Activated naive CD8-positive, alpha-beta T cell treated with anti-CD3 and anti-CD28 coated beads, Interleukin-2, amount 10 ng/mL, durations not matched to agents 7 days and 5 days (primary cell): ENCODE data around the gene TNIK. TPM values are rescaled to one million over a fixed set of nuclear protein-coding genes. Genes with fewer than 3 reads are reported as not detected.
A peak's percentile ranks its signal among the peaks of the same experiment; 100 is the strongest.

Experiments used
- ATAC-seq: fragments of 150-1000 bp; cut with Tn5 transposase; one replicate; pipeline ENCODE4 v1.10.0; 2021; ENCODE audit warnings: low read depth, moderate library complexity
- POLR2A ChIA-PET: fragments of 350-600 bp; sonication (Branson Sonifier 250); formaldehyde crosslinking; loops from one replicate; lab custom pipeline; 2021; ENCODE audit warnings: antibody characterized with exemption; lab: Charles Lee
- DNase-seq: peaks from one replicate; pipeline ENCODE4 v3.0.0; 2021
- H3K27ac Mint-ChIP-seq: one replicate; pipeline ENCODE4 v1.8.0; 2022; ENCODE audit warnings: mild to moderate bottlenecking, mixed read lengths
- H3K27me3 Mint-ChIP-seq: one replicate; pipeline ENCODE4 v1.8.0; 2022; ENCODE audit warnings: mild to moderate bottlenecking, moderate library complexity, mixed read lengths
- H3K36me3 Mint-ChIP-seq: one replicate; pipeline ENCODE4 v1.8.0; 2021; ENCODE audit warnings: mild to moderate bottlenecking, mixed read lengths
- H3K4me1 Mint-ChIP-seq: one replicate; pipeline ENCODE4 v1.8.0; 2021; ENCODE audit warnings: mixed read lengths
- H3K4me3 Mint-ChIP-seq: one replicate; pipeline ENCODE4 v1.8.0; 2022; ENCODE audit warnings: mild to moderate bottlenecking, moderate library complexity, mixed read lengths
- H3K9me3 Mint-ChIP-seq: one replicate; pipeline ENCODE4 v1.8.0; 2021; ENCODE audit warnings: mixed read lengths
- total RNA-seq, 2 experiments: library from RNA; stranded (reverse); gene quantifications; one replicate each; pipeline ENCODE4 v1.2.3, GENCODE V29; 2021

Gene TNIK
- total RNA-seq, 2 experiments from 2014 or later = 47.6 to 52.7 TPM

- POLR2A ChIA-PET = no interaction called here
- no peak overlapping the region for H3K4me3 Mint-ChIP-seq
- no peaks in the 10 kb centered on the region for H3K27me3 Mint-ChIP-seq
- H3K4me1 Mint-ChIP-seq = peaks cover 10% of the 10 kb centered on the region
- ATAC-seq (no peak), DNase-seq (no peak)
- H3K27ac Mint-ChIP-seq = no peak overlapping the region
- peaks cover 39% of the 10 kb centered on the region for H3K36me3 Mint-ChIP-seq
- H3K9me3 Mint-ChIP-seq = no peaks in the 10 kb centered on the region
Measured at GRCh38 chr3:171173736-171174135, 286.5 kb downstream of the TNIK start.

- H3K27ac Mint-ChIP-seq = no peak overlapping the region
- no peaks in the 10 kb centered on the region for H3K27me3 Mint-ChIP-seq
- DNase-seq (no peak), ATAC-seq (no peak)
- POLR2A ChIA-PET = no interaction called here
- H3K4me1 Mint-ChIP-seq = no peaks in the 10 kb centered on the region
- peaks cover 37% of the 10 kb centered on the region for H3K36me3 Mint-ChIP-seq
- no peaks in the 10 kb centered on the region for H3K9me3 Mint-ChIP-seq
- no peak overlapping the region for H3K4me3 Mint-ChIP-seq
Measured at GRCh38 chr3:171172070-171172469, 288.1 kb downstream of the TNIK start.

GRCh38 chr3:171169866-171170265, 290.3 kb downstream of the TNIK start:
- Mint-ChIP-seq H3K36me3 (peaks cover 40% of the 10 kb centered on the region), H3K27ac (no peak overlapping the region), H3K4me3 (no peak overlapping the region), H3K27me3 (no peaks in the 10 kb centered on the region), H3K4me1 (peaks cover 10% of the 10 kb centered on the region), H3K9me3 (peaks cover 1% of the 10 kb centered on the region)
- ATAC-seq (no peak), DNase-seq (no peak)
- POLR2A ChIA-PET = no interaction called here

GRCh38 chr3:171169443-171169842, 290.8 kb downstream of the TNIK start:
- H3K36me3 Mint-ChIP-seq = peaks cover 37% of the 10 kb centered on the region
- no peak overlapping the region for H3K4me3 Mint-ChIP-seq
- DNase-seq (no peak), ATAC-seq (no peak)
- no peaks in the 10 kb centered on the region for H3K27me3 Mint-ChIP-seq
- POLR2A ChIA-PET = no interaction called here
- no peak overlapping the region for H3K27ac Mint-ChIP-seq
- H3K9me3 Mint-ChIP-seq = peaks cover 1% of the 10 kb centered on the region
- H3K4me1 Mint-ChIP-seq = peaks cover 10% of the 10 kb centered on the region

- Mint-ChIP-seq H3K4me3 (no peak overlapping the region), H3K27me3 (no peaks in the 10 kb centered on the region), H3K9me3 (peaks cover 1% of the 10 kb centered on the region), H3K4me1 (peaks cover 11% of the 10 kb centered on the region), H3K36me3 (peaks cover 39% of the 10 kb centered on the region), H3K27ac (no peak overlapping the region)
- ATAC-seq = no peak
- no peak for DNase-seq
- POLR2A ChIA-PET = no interaction called here
Measured at GRCh38 chr3:171168551-171168950, 291.7 kb downstream of the TNIK start.

- peaks cover 41% of the 10 kb centered on the region for H3K36me3 Mint-ChIP-seq
- no peak overlapping the region for H3K4me3 Mint-ChIP-seq
- no peaks in the 10 kb centered on the region for H3K27me3 Mint-ChIP-seq
- ATAC-seq (no peak), DNase-seq (no peak)
- H3K4me1 Mint-ChIP-seq = peaks cover 11% of the 10 kb centered on the region
- H3K9me3 Mint-ChIP-seq = peaks cover 3% of the 10 kb centered on the region
- no peak overlapping the region for H3K27ac Mint-ChIP-seq
- POLR2A ChIA-PET = no interaction called here
Measured at GRCh38 chr3:171168086-171168485, 292.1 kb downstream of the TNIK start.

GRCh38 chr3:171165983-171166382, 294.2 kb downstream of the TNIK start:
- DNase-seq = no peak

GRCh38 chr3:171165499-171165921, 294.7 kb downstream of the TNIK start:
- DNase-seq (no peak), ATAC-seq (peak; percentile 60)
- H3K9me3 Mint-ChIP-seq = peaks cover 7% of the 10 kb centered on the region
- H3K36me3 Mint-ChIP-seq = peaks cover 49% of the 10 kb centered on the region
- H3K4me1 Mint-ChIP-seq = peaks cover 12% of the 10 kb centered on the region
- H3K27me3 Mint-ChIP-seq = no peaks in the 10 kb centered on the region
- POLR2A ChIA-PET = no interaction called here
- peak overlapping the region; percentile 63 for H3K27ac Mint-ChIP-seq
- H3K4me3 Mint-ChIP-seq = no peak overlapping the region

More at GRCh38 chr3:171165983-171166382, 294.2 kb downstream of the TNIK start:
- POLR2A ChIA-PET = no interaction called here
- peaks cover 48% of the 10 kb centered on the region for H3K36me3 Mint-ChIP-seq
- no peak overlapping the region for H3K4me3 Mint-ChIP-seq
- H3K27ac Mint-ChIP-seq = peak overlapping the region; percentile 63
- H3K4me1 Mint-ChIP-seq = peaks cover 12% of the 10 kb centered on the region
- peaks cover 7% of the 10 kb centered on the region for H3K9me3 Mint-ChIP-seq
- no peaks in the 10 kb centered on the region for H3K27me3 Mint-ChIP-seq
- no peak for ATAC-seq

GRCh38 chr3:171164067-171164465, 296.1 kb downstream of the TNIK start:
- DNase-seq (no peak), ATAC-seq (no peak)
- POLR2A ChIA-PET = no interaction called here
- peaks cover 12% of the 10 kb centered on the region for H3K4me1 Mint-ChIP-seq
- H3K4me3 Mint-ChIP-seq = no peak overlapping the region
- H3K9me3 Mint-ChIP-seq = peaks cover 7% of the 10 kb centered on the region
- peaks cover 53% of the 10 kb centered on the region for H3K36me3 Mint-ChIP-seq
- H3K27me3 Mint-ChIP-seq = no peaks in the 10 kb centered on the region
- H3K27ac Mint-ChIP-seq = no peak overlapping the region

GRCh38 chr3:171163101-171164066, 296.8 kb downstream of the TNIK start:
- Mint-ChIP-seq H3K4me3 (no peak overlapping the region), H3K36me3 (peaks cover 54% of the 10 kb centered on the region), H3K27me3 (no peaks in the 10 kb centered on the region), H3K27ac (peak overlapping the region; percentile 17), H3K9me3 (peaks cover 7% of the 10 kb centered on the region), H3K4me1 (peaks cover 12% of the 10 kb centered on the region)
- POLR2A ChIA-PET = no interaction called here
- no peak for ATAC-seq
- DNase-seq = no peak

- POLR2A ChIA-PET = no interaction called here
Measured at GRCh38 chr3:171160325-171160724, 299.9 kb downstream of the TNIK start.

GRCh38 chr3:171159822-171160157, 300.4 kb downstream of the TNIK start:
- POLR2A ChIA-PET = no interaction called here
- ATAC-seq (no peak), DNase-seq (no peak)
- Mint-ChIP-seq H3K9me3 (peaks cover 6% of the 10 kb centered on the region), H3K27ac (no peak overlapping the region), H3K4me1 (peaks cover 6% of the 10 kb centered on the region), H3K27me3 (no peaks in the 10 kb centered on the region), H3K4me3 (no peak overlapping the region), H3K36me3 (peaks cover 35% of the 10 kb centered on the region)

More at GRCh38 chr3:171160325-171160724, 299.9 kb downstream of the TNIK start:
- H3K27me3 Mint-ChIP-seq = no peaks in the 10 kb centered on the region
- no peak overlapping the region for H3K27ac Mint-ChIP-seq
- no peak overlapping the region for H3K4me3 Mint-ChIP-seq
- peaks cover 36% of the 10 kb centered on the region for H3K36me3 Mint-ChIP-seq
- ATAC-seq = no peak
- DNase-seq = no peak
- H3K4me1 Mint-ChIP-seq = peaks cover 7% of the 10 kb centered on the region
- H3K9me3 Mint-ChIP-seq = peaks cover 6% of the 10 kb centered on the region

GRCh38 chr3:171159024-171159821, 301.0 kb downstream of the TNIK start:
- DNase-seq (no peak), ATAC-seq (no peak)
- Mint-ChIP-seq H3K4me1 (peaks cover 6% of the 10 kb centered on the region), H3K27ac (peak overlapping the region; percentile 53), H3K9me3 (peaks cover 6% of the 10 kb centered on the region), H3K36me3 (peaks cover 32% of the 10 kb centered on the region), H3K4me3 (no peak overlapping the region), H3K27me3 (no peaks in the 10 kb centered on the region)
- POLR2A ChIA-PET = no interaction called here
